ENCODE results near the gene STIP1. TPM values are rescaled to one million over a fixed set of nuclear protein-coding genes. Genes with fewer than 3 reads are reported as not detected.

Gene STIP1
- total RNA-seq, 1 donor from 2014 or later = 127 TPM

- Mint-ChIP-seq H3K27ac (peak within 1 kb of the TSS; percentile 73), H3K9me3 (no peaks in the 10 kb centered on the region), H3K36me3 (no peaks in the 10 kb centered on the region), H3K27me3 (ENCODE audit: low read depth) (no peaks in the 10 kb centered on the region), H3K4me1 (peaks cover 16% of the 10 kb centered on the region), H3K4me3 (peak within 1 kb of the TSS; percentile 83)
- TF ChIP-seq CTCF (IDR thresholded peaks at IDR 0.05; ENCODE audit: unreplicated experiment) = peak; percentile 85
- peak in 1 of 2 experiments; percentile 77 for DNase-seq (ENCODE audit: low spot score in 2 of 2, unreplicated experiment in 2 of 2)
These were observed 65.2 kb downstream of the STIP1 start, which contains the start of gene PLCB3 for GRCh38 chr11:64251016-64251752. TSS of gene PLCB3 (plus strand) at chr11:64251530. CDS start at chr11:64251650, 120 bp downstream.

GRCh38 chr11:64251753-64252002 is 65.7 kb downstream of the STIP1 start:
- Mint-ChIP-seq H3K4me3 (peak overlapping the region; percentile 83), H3K27me3 (ENCODE audit: low read depth) (no peaks in the 10 kb centered on the region), H3K36me3 (no peaks in the 10 kb centered on the region), H3K4me1 (peaks cover 16% of the 10 kb centered on the region), H3K27ac (peak overlapping the region; percentile 73), H3K9me3 (no peaks in the 10 kb centered on the region)
- no peak for TF ChIP-seq CTCF (IDR thresholded peaks at IDR 0.05; ENCODE audit: unreplicated experiment)
- no peak for DNase-seq (ENCODE audit: low spot score in 2 of 2, unreplicated experiment in 2 of 2)

GRCh38 chr11:64252003-64252872 is 66.3 kb downstream of the STIP1 start:
- no peak for TF ChIP-seq CTCF (IDR thresholded peaks at IDR 0.05; ENCODE audit: unreplicated experiment)
- no peaks in the 10 kb centered on the region for H3K27me3 Mint-ChIP-seq (ENCODE audit: low read depth)
- peak overlapping the region; percentile 83 for H3K4me3 Mint-ChIP-seq
- H3K4me1 Mint-ChIP-seq = peaks cover 14% of the 10 kb centered on the region
- no peaks in the 10 kb centered on the region for H3K36me3 Mint-ChIP-seq
- peak in 1 of 2 experiments; percentile 56 for DNase-seq (ENCODE audit: low spot score in 2 of 2, unreplicated experiment in 2 of 2)
- H3K27ac Mint-ChIP-seq = peak overlapping the region; percentile 73
- no peaks in the 10 kb centered on the region for H3K9me3 Mint-ChIP-seq

- Mint-ChIP-seq H3K36me3 (peaks cover 1% of the 10 kb centered on the region), H3K9me3 (no peaks in the 10 kb centered on the region), H3K4me3 (peak overlapping the region; percentile 83), H3K4me1 (peaks cover 10% of the 10 kb centered on the region), H3K27me3 (ENCODE audit: low read depth) (no peaks in the 10 kb centered on the region), H3K27ac (no peak overlapping the region)
- TF ChIP-seq CTCF (IDR thresholded peaks at IDR 0.05; ENCODE audit: unreplicated experiment) = no peak
- DNase-seq (ENCODE audit: low spot score in 2 of 2, unreplicated experiment in 2 of 2) = no peak
These were observed 67.1 kb downstream of the STIP1 start for GRCh38 chr11:64253043-64253442.

- DNase-seq (ENCODE audit: low spot score in 2 of 2, unreplicated experiment in 2 of 2) = no peak
- Mint-ChIP-seq H3K4me1 (peaks cover 10% of the 10 kb centered on the region), H3K27ac (peak overlapping the region; percentile 1), H3K36me3 (peaks cover 2% of the 10 kb centered on the region), H3K27me3 (ENCODE audit: low read depth) (no peaks in the 10 kb centered on the region), H3K4me3 (peak overlapping the region; percentile 83), H3K9me3 (no peaks in the 10 kb centered on the region)
- TF ChIP-seq CTCF (IDR thresholded peaks at IDR 0.05; ENCODE audit: unreplicated experiment) = no peak
These were observed 67.5 kb downstream of the STIP1 start for GRCh38 chr11:64253481-64253880.

Other genes with a start within 250 kb of the STIP1 start
- gene NAA40, start 247.2 kb upstream of the STIP1 start, total RNA-seq = 50.7 to 53.7 TPM (median 51.4 TPM) in 3 replicates
- 169 to 178 TPM (median 177 TPM) in 3 replicates for gene COX8A, start 211.6 kb upstream of the STIP1 start, total RNA-seq
- 98.0 to 99.7 TPM (median 98.7 TPM) in 3 replicates for gene OTUB1, start 199.7 kb upstream of the STIP1 start, total RNA-seq
- 7.1 to 7.9 TPM (median 7.3 TPM) in 3 replicates for gene FLRT1, start 150.2 kb upstream of the STIP1 start, total RNA-seq
- 39.0 to 44.0 TPM (median 39.4 TPM) in 3 replicates for gene MACROD1, start 20.1 kb upstream of the STIP1 start, total RNA-seq
- 4.8 to 8.4 TPM (median 5.9 TPM) in 3 replicates for gene FERMT3, start 20.6 kb downstream of the STIP1 start, total RNA-seq
- gene TRPT1, start 40.0 kb downstream of the STIP1 start, total RNA-seq = 38.9 to 41.1 TPM (median 40.9 TPM) in 3 replicates
- gene NUDT22, start 40.1 kb downstream of the STIP1 start, total RNA-seq = 31.9 to 35.6 TPM (median 33.7 TPM) in 3 replicates
- gene DNAJC4, start 44.4 kb downstream of the STIP1 start, total RNA-seq = 43.6 to 49.4 TPM (median 45.0 TPM) in 3 replicates
- gene VEGFB, start 48.4 kb downstream of the STIP1 start, total RNA-seq = 83.2 to 90.1 TPM (median 85.8 TPM) in 3 replicates
- gene FKBP2, start 54.9 kb downstream of the STIP1 start, total RNA-seq = 35.5 to 40.2 TPM (median 36.4 TPM) in 3 replicates
- gene PPP1R14B, start 60.8 kb downstream of the STIP1 start, total RNA-seq = 119 to 131 TPM (median 124 TPM) in 3 replicates
- gene PLCB3, start 65.4 kb downstream of the STIP1 start, total RNA-seq = 34.9 to 35.7 TPM (median 35.7 TPM) in 3 replicates
- 50.2 to 53.1 TPM (median 52.2 TPM) in 3 replicates for gene BAD, start 98.5 kb downstream of the STIP1 start, total RNA-seq
- gene GPR137, start 99.7 kb downstream of the STIP1 start, total RNA-seq = 43.8 to 45.1 TPM (median 44.6 TPM) in 3 replicates
- gene KCNK4, start 105.1 kb downstream of the STIP1 start, total RNA-seq = 0.22 to 0.58 TPM (median 0.27 TPM) in 3 replicates
- gene CATSPERZ, start 114.2 kb downstream of the STIP1 start, total RNA-seq = 0.47 TPM in 1 of 3 replicates, not detected in the others
- 23.2 to 26.6 TPM (median 26.4 TPM) in 3 replicates for gene ESRRA, start 119.4 kb downstream of the STIP1 start, total RNA-seq
- gene TRMT112, start 131.4 kb downstream of the STIP1 start, total RNA-seq = 178 to 201 TPM (median 184 TPM) in 3 replicates
- 134 to 139 TPM (median 139 TPM) in 3 replicates for gene PRDX5, start 131.9 kb downstream of the STIP1 start, total RNA-seq
- gene CCDC88B, start 154.0 kb downstream of the STIP1 start, total RNA-seq = 10.1 to 12.0 TPM (median 11.5 TPM) in 3 replicates
- 27.6 to 30.1 TPM (median 30.1 TPM) in 3 replicates for gene RPS6KA4, start 173.0 kb downstream of the STIP1 start, total RNA-seq